Hepatocyte (in vitro differentiated cells): ENCODE data around the gene LAMB4.

Experiments
- EZH2 ChIP-seq: fragments of 200-600 bp; sonication (generic); IDR thresholded peaks from 2 replicates; pipeline ENCODE4 v1.6.1; 2016; ENCODE audit warnings: antibody characterized with exemption, mild to moderate bottlenecking, borderline replicate concordance
- TF ChIP-seq, protein P1 (sequence below): fragments of 200-600 bp; sonication (generic); IDR thresholded peaks from 2 replicates; pipeline ENCODE4 v1.5.1; 2016; ENCODE audit warnings: antibody characterized with exemption, mild to moderate bottlenecking; ENCODE audit not compliant: poor library complexity

DNA sequence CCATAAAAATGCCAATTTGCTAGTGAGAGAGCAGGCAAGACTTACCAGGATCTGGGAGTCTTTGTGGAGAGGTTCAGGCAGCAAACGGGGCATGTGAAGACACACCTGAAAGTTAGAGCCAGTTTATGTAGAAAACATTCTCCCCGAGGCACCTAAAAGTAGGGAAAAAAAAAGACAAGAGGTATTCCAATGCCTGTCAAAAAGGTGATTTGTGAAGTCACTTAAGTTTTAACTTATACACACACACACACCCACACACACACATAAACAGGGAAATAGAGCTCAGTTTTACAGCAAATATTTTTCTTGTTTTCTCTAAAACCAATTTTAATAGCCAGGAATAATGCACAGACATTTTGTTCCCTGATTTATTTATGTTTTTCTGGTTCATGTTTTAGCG is at the start of gene LAMB4:
- TF ChIP-seq, protein P1, sequence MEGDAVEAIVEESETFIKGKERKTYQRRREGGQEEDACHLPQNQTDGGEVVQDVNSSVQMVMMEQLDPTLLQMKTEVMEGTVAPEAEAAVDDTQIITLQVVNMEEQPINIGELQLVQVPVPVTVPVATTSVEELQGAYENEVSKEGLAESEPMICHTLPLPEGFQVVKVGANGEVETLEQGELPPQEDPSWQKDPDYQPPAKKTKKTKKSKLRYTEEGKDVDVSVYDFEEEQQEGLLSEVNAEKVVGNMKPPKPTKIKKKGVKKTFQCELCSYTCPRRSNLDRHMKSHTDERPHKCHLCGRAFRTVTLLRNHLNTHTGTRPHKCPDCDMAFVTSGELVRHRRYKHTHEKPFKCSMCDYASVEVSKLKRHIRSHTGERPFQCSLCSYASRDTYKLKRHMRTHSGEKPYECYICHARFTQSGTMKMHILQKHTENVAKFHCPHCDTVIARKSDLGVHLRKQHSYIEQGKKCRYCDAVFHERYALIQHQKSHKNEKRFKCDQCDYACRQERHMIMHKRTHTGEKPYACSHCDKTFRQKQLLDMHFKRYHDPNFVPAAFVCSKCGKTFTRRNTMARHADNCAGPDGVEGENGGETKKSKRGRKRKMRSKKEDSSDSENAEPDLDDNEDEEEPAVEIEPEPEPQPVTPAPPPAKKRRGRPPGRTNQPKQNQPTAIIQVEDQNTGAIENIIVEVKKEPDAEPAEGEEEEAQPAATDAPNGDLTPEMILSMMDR = no peak
- TF ChIP-seq EZH2 = no peak
